PFSK-1 (cell line): Measurements from ENCODE around the gene RCOR2.

Experiments used
- FOXP2 ChIP-seq: optimal IDR thresholded peaks from 2 replicates; pipeline ENCODE3; 2011; ENCODE audit warnings: borderline replicate concordance, control low read depth, inconsistent platforms; ENCODE audit not compliant: insufficient read depth; ENCODE audit errors: extremely low read length, extremely low read depth
- POLR2AphosphoS5 ChIP-seq: IDR thresholded peaks from 2 replicates; pipeline ENCODE4 v1.6.1; 2012; ENCODE audit warnings: low read depth, mild to moderate bottlenecking, control low read depth, low read length, moderate library complexity
- REST ChIP-seq, 2 experiments: IDR thresholded peaks; 2 replicates each; pipeline versions ENCODE4 v1.6.1 to v1.8.0; 2011 to 2012; ENCODE audit warnings: low read depth in 2 of 2, low read length in 2 of 2, control low read depth in 1 of 2, inconsistent platforms in 1 of 2, mild to moderate bottlenecking in 1 of 2, moderate library complexity in 1 of 2; ENCODE audit not compliant: insufficient read depth in 1 of 2
- SIN3A ChIP-seq: IDR thresholded peaks from 2 replicates; pipeline ENCODE4 v1.6.1; 2012; ENCODE audit warnings: mild to moderate bottlenecking, low read length, moderate library complexity, borderline replicate concordance; ENCODE audit not compliant: insufficient read depth
- TAF1 ChIP-seq: IDR thresholded peaks from 2 replicates; pipeline ENCODE4 v1.6.1; 2012; ENCODE audit warnings: low read length, control low read depth, borderline replicate concordance; ENCODE audit not compliant: insufficient read depth

- TF ChIP-seq POLR2AphosphoS5 (no peak), TAF1 (no peak), REST (IDR thresholded peaks at IDR 0.05; ENCODE audit: insufficient read depth in 1 of 2, low read depth in 2 of 2, low read length in 2 of 2) (no peak), SIN3A (no peak), FOXP2 (no peak)
These were observed 33.2 kb downstream of the RCOR2 start for GRCh38 chr11:63883791-63884190.
